Activated T-cell treated with anti-CD3 and anti-CD28 coated beads, Interleukin-2, amount 50 U/mL, for 72 hours (primary cell): Measurements from ENCODE around the gene GADL1. TPM values are rescaled to one million over a fixed set of nuclear protein-coding genes. Genes with fewer than 3 reads are reported as not detected.

ENCODE experiments used
- ATAC-seq, 2 donors: fragments of 150-1000 bp; cut with Tn5 transposase; replicated peaks in 1 of 2; 2 replicates each; pipeline ENCODE4 v1.10.0; 2021; ENCODE audit warnings: moderate library complexity in 2 of 2, mild to moderate bottlenecking in 1 of 2
- DNase-seq, 2 donors: peaks; one replicate each; pipeline ENCODE4 v3.0.0; 2021 to 2022; ENCODE audit warnings: mixed read lengths in 1 of 2
- H3K27ac Mint-ChIP-seq: one replicate; pipeline ENCODE4 v1.8.0; 2022; ENCODE audit warnings: mild to moderate bottlenecking, moderate library complexity, mixed read lengths
- H3K27me3 Mint-ChIP-seq: one replicate; pipeline ENCODE4 v1.8.0; 2022; ENCODE audit warnings: low read depth, mixed read lengths
- H3K36me3 Mint-ChIP-seq, 2 donors: one replicate each; pipeline ENCODE4 v1.8.0; 2022; ENCODE audit warnings: mixed read lengths in 2 of 2, mild to moderate bottlenecking in 1 of 2; ENCODE audit not compliant: insufficient read depth in 2 of 2
- H3K4me1 Mint-ChIP-seq: one replicate; pipeline ENCODE4 v1.8.0; 2022; ENCODE audit warnings: low read depth, mixed read lengths
- H3K4me3 Mint-ChIP-seq, 2 donors: one replicate each; pipeline ENCODE4 v1.8.0; 2022; ENCODE audit warnings: mild to moderate bottlenecking in 2 of 2, mixed read lengths in 2 of 2, moderate library complexity in 2 of 2
- H3K9me3 Mint-ChIP-seq, 2 donors: one replicate each; pipeline ENCODE4 v1.8.0; 2022; ENCODE audit warnings: mixed read lengths in 2 of 2
- total RNA-seq, 2 donors: library from RNA; stranded (reverse); gene quantifications; one replicate each; pipeline ENCODE4 v1.2.3, GENCODE V29; 2022

GADL1 gene
- total RNA-seq, 2 donors from 2014 or later = not detected

- H3K4me3 Mint-ChIP-seq = no peak overlapping the region
- H3K27me3 Mint-ChIP-seq = peaks cover 11% of the 10 kb centered on the region
- no peak for DNase-seq
- H3K27ac Mint-ChIP-seq = no peak overlapping the region
- H3K9me3 Mint-ChIP-seq = no peaks in the 10 kb centered on the region
- ATAC-seq = no peak
- H3K4me1 Mint-ChIP-seq = no peaks in the 10 kb centered on the region
- no peaks in the 10 kb centered on the region for H3K36me3 Mint-ChIP-seq
Measured at GRCh38 chr3:30827080-30827479, 67.4 kb downstream of the GADL1 start.

DNA sequence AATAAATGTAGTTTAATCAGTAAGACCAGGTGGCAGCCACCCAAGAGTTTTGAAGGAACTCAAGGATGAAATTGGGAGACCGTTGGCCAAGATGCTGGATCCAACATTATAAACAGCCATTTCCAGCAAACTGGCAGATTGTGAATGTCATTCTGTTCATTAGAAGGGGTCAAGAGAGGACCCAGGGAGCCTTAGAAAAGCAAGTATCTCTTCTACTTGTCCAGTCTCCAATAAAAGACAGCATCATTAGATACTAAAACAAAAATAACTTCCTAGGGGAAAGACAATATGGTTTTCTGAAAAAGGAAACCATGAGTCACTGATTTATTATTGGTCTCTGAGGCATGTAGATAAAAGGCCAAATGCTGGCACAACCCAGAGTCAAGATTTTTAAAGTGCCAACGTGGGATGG, 67.9 kb downstream of the GADL1 start:
- peaks cover 11% of the 10 kb centered on the region for H3K27me3 Mint-ChIP-seq
- H3K36me3 Mint-ChIP-seq = no peaks in the 10 kb centered on the region
- no peak overlapping the region for H3K4me3 Mint-ChIP-seq
- no peak for DNase-seq
- no peaks in the 10 kb centered on the region for H3K9me3 Mint-ChIP-seq
- H3K27ac Mint-ChIP-seq = no peak overlapping the region
- no peak for ATAC-seq
- H3K4me1 Mint-ChIP-seq = no peaks in the 10 kb centered on the region

DNA sequence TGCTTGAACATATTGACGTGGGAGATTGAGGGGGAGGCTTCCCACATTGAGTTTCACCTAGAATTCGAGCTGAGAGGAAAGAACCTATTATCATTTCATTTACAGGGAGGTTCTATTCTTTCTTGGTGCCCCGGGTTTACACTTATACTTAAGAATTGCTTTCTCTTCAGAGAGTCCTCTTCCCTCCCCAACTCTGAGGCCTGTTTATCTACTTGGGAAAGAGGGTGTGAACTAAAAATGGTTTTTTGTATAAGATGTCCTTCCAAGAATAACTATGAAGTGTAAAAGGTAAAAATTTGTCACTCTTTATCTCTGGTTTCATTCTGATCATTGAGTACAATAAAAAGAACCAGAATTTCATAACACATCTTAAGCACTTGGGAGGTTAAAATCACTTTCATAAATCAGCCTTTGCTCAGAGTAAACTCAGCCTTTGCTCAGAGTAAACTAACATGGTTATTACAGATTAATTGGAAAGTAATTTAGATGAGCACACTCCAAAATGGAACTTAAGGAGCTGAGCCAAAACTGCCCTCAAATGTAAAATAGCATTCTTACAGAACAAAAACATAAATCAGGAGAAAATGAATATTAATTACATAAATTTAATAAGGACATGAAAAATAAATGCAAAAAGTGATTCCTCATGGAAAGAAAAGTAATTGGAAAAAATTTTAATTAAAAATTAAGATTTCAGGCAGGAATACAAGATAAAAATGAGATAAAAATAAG, 75.2 kb downstream of the GADL1 start:
- Mint-ChIP-seq H3K27ac (no peak overlapping the region), H3K9me3 (no peaks in the 10 kb centered on the region), H3K4me1 (peaks cover 9% of the 10 kb centered on the region), H3K27me3 (peaks cover 6% of the 10 kb centered on the region), H3K4me3 (peak overlapping the region in 1 of 2 donors; percentile 33), H3K36me3 (no peaks in the 10 kb centered on the region)
- DNase-seq = no peak
- ATAC-seq = peak in 1 of 2 donors; percentile 23

- H3K27me3 Mint-ChIP-seq = peaks cover 5% of the 10 kb centered on the region
- H3K9me3 Mint-ChIP-seq = no peaks in the 10 kb centered on the region
- DNase-seq = no peak
- H3K4me3 Mint-ChIP-seq = no peak overlapping the region
- peaks cover 2% of the 10 kb centered on the region for H3K4me1 Mint-ChIP-seq
- no peaks in the 10 kb centered on the region for H3K36me3 Mint-ChIP-seq
- no peak for ATAC-seq
- H3K27ac Mint-ChIP-seq = no peak overlapping the region
Measured at GRCh38 chr3:30813734-30814133, 80.7 kb downstream of the GADL1 start.

DNA sequence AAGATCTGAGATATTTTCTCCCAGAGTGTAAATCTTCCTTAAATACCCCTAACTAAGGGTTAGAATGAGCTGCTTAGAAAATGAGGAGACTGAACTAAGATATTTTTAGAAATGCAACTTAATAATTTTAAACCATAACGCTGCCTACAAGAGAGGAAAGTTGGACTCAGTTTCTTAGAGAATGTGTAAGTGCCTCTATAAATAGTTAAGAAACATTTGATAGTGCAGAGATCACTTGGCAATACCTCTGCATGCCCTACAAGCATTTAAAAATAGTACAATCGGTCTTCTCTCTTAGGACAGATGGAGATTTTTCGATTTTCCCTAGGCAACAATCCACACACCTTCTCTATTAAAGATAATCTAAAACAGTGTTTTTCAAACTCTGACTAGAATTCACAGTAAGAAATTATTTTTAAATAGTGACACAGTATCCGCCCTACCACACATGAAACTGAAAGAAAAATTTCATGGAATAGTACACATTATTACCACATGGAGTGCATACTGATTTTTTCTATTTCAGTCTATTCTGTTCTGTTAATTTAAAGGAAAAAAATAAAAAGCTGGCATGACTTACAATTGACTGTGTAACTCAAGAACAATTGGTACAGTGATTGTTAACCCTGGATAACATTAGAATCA, 83.2 kb downstream of the GADL1 start:
- ATAC-seq (no peak), DNase-seq (no peak)
- no peak overlapping the region for H3K27ac Mint-ChIP-seq
- peaks cover 14% of the 10 kb centered on the region for H3K27me3 Mint-ChIP-seq
- H3K4me1 Mint-ChIP-seq = no peaks in the 10 kb centered on the region
- no peak overlapping the region for H3K4me3 Mint-ChIP-seq
- H3K36me3 Mint-ChIP-seq = no peaks in the 10 kb centered on the region
- no peaks in the 10 kb centered on the region for H3K9me3 Mint-ChIP-seq

- DNase-seq = no peak
- Mint-ChIP-seq H3K36me3 (no peaks in the 10 kb centered on the region), H3K27ac (no peak overlapping the region), H3K9me3 (no peaks in the 10 kb centered on the region), H3K4me3 (no peak overlapping the region), H3K4me1 (no peaks in the 10 kb centered on the region), H3K27me3 (peaks cover 14% of the 10 kb centered on the region)
- ATAC-seq = no peak
Measured at GRCh38 chr3:30810625-30811024, 83.8 kb downstream of the GADL1 start.

DNA sequence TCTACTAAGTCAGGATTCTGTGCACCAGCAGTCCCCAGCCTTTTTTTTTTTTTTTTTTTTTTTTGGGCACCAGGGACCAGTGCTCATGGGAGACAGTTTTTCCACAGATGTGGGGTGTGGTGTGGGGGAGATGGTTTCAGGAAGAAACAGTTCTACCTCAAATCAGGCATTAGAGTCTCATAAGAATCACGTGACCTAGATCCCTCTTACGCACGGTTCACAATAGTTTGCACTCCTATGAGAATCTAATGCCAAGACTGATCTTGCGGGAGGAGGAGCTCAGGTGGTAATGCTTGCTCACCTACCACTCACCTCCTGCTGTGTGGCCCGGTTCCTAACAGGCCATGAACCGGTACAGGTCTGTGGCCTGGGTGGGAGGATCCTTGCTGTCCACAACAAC, 88.8 kb downstream of the GADL1 start:
- ATAC-seq (no peak), DNase-seq (no peak)
- H3K36me3 Mint-ChIP-seq = no peaks in the 10 kb centered on the region
- H3K27me3 Mint-ChIP-seq = peaks cover 14% of the 10 kb centered on the region
- peaks cover 0 to 2% of the 10 kb centered on the region in 2 donors for H3K9me3 Mint-ChIP-seq
- no peak overlapping the region for H3K4me3 Mint-ChIP-seq
- H3K4me1 Mint-ChIP-seq = peaks cover 7% of the 10 kb centered on the region
- H3K27ac Mint-ChIP-seq = no peak overlapping the region

- peaks cover 11% of the 10 kb centered on the region for H3K27me3 Mint-ChIP-seq
- no peak overlapping the region for H3K27ac Mint-ChIP-seq
- peaks cover 7% of the 10 kb centered on the region for H3K4me1 Mint-ChIP-seq
- no peaks in the 10 kb centered on the region for H3K36me3 Mint-ChIP-seq
- ATAC-seq (no peak), DNase-seq (no peak)
- peaks cover 0 to 2% of the 10 kb centered on the region in 2 donors for H3K9me3 Mint-ChIP-seq
- H3K4me3 Mint-ChIP-seq = no peak overlapping the region
Measured at GRCh38 chr3:30804984-30805383, 89.5 kb downstream of the GADL1 start.

DNA sequence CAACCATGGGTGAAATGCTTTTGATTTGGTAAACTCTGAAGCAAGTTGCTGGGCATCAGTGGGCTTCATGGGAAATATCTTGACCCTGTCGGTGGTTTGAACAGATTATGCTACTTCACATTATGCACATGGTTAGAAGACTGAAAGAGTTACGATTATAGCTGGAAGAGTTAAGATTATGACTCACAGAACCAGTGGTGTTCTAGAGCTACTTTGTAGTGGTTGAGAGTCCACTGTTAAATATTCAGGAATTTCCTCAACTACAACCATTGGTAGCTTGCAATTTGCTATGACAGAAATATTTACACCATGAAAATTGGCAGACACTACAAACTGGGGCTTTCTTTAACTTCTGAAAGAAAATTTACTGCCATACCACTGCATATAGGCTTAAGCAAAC, 99.3 kb downstream of the GADL1 start:
- peaks cover 0 to 2% of the 10 kb centered on the region in 2 donors for H3K9me3 Mint-ChIP-seq
- no peaks in the 10 kb centered on the region for H3K36me3 Mint-ChIP-seq
- no peak overlapping the region for H3K4me3 Mint-ChIP-seq
- DNase-seq = no peak
- ATAC-seq = no peak
- H3K4me1 Mint-ChIP-seq = no peaks in the 10 kb centered on the region
- H3K27me3 Mint-ChIP-seq = no peaks in the 10 kb centered on the region
- H3K27ac Mint-ChIP-seq = no peak overlapping the region

DNA sequence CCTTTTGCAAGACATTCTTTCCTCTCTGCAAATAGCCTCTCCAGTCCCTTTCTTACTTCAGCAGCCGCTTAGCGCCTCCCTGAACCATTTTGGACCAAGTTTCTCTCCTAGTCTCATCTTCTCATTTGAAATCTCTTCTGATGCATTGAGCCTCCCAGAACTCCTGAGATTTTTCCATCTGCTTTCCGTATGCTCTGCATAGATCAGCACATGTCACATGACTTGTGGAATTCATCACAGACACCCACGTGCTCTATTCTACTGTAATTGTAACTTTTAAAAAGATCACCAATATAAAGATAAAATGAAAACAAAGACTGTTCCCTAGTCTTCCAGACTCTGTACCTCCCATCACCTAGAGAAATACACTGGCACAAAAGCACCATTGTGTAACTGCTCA, 100.7 kb downstream of the GADL1 start:
- H3K27me3 Mint-ChIP-seq = no peaks in the 10 kb centered on the region
- peaks cover under 1% of the 10 kb centered on the region for H3K4me1 Mint-ChIP-seq
- no peak overlapping the region for H3K27ac Mint-ChIP-seq
- no peak for DNase-seq
- H3K9me3 Mint-ChIP-seq = no peaks in the 10 kb centered on the region
- ATAC-seq = no peak
- H3K36me3 Mint-ChIP-seq = no peaks in the 10 kb centered on the region
- H3K4me3 Mint-ChIP-seq = no peak overlapping the region

- no peaks in the 10 kb centered on the region for H3K9me3 Mint-ChIP-seq
- H3K27me3 Mint-ChIP-seq = no peaks in the 10 kb centered on the region
- DNase-seq = no peak
- no peak overlapping the region for H3K4me3 Mint-ChIP-seq
- H3K27ac Mint-ChIP-seq = no peak overlapping the region
- peaks cover 7% of the 10 kb centered on the region for H3K4me1 Mint-ChIP-seq
- ATAC-seq = no peak
- H3K36me3 Mint-ChIP-seq = no peaks in the 10 kb centered on the region
Measured at GRCh38 chr3:30790150-30790549, 104.3 kb downstream of the GADL1 start.

DNA sequence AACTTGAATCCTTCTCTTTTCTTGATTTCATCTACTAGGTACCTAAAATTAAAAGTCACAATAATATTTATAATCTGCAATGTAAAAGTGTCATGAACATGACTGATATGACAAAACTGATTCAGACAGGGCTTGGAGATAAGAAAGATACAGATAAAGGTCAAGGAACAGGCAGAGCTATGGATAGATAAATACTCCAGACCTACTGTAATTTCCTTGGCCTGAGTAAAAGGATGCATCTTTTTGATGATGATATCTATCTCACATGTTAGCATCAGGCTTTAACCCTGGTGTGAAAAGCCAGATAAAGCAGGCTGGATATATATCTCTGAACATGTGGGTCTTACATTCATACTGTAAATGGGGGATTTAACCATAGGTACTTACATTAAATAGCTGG, 108.1 kb downstream of the GADL1 start:
- H3K4me3 Mint-ChIP-seq = no peak overlapping the region
- ATAC-seq (no peak), DNase-seq (no peak)
- peaks cover 10% of the 10 kb centered on the region for H3K27me3 Mint-ChIP-seq
- no peak overlapping the region for H3K27ac Mint-ChIP-seq
- H3K36me3 Mint-ChIP-seq = no peaks in the 10 kb centered on the region
- no peaks in the 10 kb centered on the region for H3K9me3 Mint-ChIP-seq
- peaks cover 7% of the 10 kb centered on the region for H3K4me1 Mint-ChIP-seq

DNA sequence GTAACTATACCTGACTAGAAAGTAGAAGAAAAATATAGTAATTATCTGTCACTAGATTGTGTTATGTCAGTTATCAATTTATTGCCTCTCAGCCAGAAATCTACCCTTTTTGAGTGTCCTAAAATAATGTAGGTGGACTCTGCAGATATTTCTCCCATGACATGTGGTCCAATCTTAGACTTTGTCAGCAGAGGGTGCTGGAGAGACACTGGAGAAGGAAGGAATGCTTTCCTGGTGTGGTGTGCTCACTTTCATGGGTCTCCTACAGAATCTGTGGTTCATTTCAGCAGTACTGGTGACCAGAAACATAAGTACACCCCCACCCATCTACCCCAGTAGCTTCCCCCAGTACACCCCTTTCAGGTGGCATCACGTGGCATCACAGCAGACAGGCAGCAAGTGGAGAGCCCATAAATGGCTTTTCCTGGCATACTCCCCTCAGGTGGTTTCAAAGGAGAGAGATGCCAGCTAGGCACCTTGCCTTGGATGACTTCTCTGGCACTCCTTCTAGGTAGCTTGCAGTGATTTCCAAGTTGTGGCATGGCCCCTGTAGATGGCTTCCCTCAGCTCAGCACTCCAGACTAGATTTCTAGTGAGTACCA, 114.7 kb downstream of the GADL1 start:
- Mint-ChIP-seq H3K4me3 (no peak overlapping the region), H3K36me3 (no peaks in the 10 kb centered on the region), H3K4me1 (no peaks in the 10 kb centered on the region), H3K27ac (no peak overlapping the region), H3K27me3 (peaks cover 26% of the 10 kb centered on the region), H3K9me3 (no peaks in the 10 kb centered on the region)
- DNase-seq (no peak), ATAC-seq (no peak)
